ENCODE results near the gene PURA.

PURA gene

DNA sequence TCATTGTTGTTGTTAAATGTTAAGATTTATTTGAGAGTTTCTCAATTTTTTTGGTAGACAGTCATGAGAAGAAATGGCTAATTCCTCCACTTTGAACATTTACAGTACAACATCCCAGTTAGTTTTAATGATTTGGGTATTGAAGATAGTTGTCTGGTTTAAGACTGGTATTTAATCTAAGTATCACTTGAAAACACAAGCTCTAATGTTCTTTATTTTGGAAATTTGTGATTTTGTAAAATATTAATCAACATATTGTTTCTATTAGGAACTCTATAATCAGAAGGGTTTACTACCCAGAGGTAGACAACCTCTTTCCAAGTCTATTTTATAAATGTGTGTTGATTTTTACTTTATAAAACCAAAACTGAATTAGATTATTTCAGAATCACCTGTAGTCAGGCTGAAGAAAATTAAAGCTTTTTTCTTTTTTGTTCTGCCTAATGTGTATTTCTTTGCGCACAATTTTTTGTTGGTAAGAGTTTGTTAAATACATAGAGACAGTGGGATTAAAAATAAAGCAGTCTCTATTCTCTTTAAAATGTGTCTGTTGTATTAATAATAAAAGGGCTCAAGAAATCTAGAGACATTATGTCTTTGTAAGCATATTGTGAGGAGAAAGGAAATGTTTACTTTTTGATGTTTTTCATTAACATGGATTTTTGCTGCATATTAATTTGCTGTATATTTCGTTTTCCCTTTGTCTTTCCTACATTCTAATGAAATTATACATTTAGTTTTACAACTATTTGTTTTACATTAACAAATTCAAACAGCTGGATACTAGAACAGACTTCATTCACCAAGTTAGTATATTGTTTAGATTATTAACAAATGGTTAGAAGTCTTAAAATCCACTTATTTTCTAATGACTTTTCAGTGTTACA, 3.9 kb upstream of the PURA start:
- DNase-seq (ENCODE audit: low read depth, low spot score) = no peak

DNA sequence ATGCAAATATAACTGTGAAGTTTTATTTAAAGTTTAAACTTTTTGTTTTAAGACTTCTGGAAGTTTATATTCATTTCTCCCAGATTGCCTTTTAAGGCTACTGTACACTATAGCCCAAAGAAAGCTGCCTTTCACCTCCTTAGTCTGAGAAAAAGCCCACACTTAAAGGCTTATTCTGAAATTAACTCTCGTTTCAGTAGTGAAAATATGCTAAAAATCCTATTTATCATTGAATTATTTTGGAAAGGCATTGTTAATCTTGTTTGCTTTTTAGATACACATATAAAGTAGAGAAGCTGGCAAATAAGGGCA, 3.3 kb upstream of the PURA start:
- no peak for DNase-seq (ENCODE audit: low read depth, low spot score)

DNA sequence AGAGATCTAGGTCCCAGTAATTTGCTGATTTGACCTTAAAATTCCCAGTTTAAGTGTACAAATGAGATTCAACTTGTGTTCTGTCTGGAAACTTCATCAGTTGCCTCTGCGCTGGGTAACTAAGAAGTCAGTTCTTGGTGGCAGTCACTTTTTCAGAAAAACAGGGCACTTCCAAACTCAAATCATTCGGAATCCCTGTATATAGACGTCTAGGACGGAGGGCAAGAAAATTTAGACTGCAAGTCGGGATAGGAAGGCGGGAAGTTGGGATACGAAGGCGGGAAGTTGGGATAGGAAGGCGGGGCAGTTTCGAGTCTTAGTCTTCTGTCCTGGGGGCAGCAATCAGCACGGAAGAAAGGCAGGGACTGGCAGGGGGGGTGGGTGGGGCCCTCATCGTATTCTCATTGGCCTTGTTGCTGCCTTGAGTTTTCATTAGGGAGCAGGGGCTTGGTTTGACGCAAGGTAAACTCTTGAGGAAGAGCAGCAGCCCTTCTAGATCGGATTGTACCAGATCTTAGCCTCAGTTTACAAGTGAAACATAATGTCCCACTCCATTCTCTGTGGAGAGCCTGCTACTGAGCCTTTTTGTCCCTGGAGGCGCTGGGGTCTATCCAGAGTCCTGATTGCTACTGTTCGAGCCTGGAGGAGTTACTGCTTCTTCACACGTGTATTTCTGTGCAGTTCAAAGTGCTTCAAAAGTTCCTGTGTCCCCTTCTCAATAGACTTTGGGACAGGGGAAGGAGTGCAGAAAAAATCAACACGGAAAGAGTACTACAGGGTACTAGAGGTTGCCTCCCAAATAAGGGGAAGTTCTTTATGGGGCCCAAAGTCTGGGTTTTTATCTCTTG, 2.7 kb upstream of the PURA start:
- DNase-seq (ENCODE audit: low read depth, low spot score) = peak; percentile 75

DNA sequence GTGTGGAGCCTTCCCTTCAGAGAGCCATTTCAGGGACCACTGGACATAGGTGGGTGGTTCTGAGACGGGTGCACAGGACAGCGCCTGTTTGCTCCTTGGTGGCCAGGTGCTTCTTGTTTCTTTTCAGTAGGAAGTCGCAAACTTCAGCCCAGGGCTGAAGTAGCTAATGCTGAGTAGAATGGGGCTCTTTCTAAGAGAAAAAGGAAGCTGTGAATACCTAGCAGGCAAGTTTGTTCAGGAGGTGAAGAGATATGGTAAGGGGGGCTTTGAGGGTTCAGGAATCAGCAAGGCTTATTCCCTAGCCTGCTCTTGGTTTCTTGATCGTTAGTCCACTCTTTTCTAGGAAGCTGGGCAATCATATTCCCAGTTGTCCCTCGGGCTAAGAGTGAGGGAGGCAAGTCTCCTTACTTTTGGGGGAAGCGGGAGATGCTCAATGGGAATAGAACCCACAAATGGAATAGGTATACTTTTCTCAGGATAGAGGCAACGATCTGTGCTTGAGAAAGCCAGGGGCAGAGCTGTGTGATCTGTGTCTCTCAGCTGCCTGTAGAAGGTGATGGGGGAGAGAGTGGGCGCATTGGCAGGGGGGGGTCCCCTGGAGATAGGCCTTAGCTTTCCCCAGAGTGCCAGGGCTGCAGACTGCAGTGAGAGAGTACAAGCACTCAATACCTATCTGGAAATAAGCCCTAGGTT, 1.9 kb upstream of the PURA start:
- DNase-seq (ENCODE audit: low read depth, low spot score) = no peak

DNA sequence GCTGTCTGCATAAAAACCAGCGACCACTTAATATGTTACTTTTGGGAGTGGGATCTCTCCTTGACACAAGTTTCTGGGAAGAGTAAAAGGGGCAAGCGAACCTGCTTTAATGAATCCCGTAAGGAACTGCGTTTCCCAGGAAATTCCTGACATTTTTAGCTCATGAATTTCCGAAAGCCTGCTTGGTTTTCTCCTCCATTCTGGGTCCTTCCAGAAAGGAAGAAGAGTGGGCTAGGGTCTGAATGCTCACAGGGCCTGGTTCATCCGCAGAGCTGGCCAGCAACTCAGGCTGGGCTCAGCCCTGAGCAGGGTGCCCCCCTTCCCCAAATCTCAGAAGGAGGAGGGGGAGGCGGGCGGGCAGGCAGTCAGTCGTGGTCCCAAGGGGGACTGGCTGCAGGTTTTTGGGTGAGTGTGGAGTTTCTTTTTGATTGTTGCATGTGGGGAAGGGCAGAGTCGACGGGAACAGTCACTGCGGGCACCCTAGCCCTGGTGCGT, 1.2 kb upstream of the PURA start:
- DNase-seq (ENCODE audit: low read depth, low spot score) = peak; percentile 35

DNA sequence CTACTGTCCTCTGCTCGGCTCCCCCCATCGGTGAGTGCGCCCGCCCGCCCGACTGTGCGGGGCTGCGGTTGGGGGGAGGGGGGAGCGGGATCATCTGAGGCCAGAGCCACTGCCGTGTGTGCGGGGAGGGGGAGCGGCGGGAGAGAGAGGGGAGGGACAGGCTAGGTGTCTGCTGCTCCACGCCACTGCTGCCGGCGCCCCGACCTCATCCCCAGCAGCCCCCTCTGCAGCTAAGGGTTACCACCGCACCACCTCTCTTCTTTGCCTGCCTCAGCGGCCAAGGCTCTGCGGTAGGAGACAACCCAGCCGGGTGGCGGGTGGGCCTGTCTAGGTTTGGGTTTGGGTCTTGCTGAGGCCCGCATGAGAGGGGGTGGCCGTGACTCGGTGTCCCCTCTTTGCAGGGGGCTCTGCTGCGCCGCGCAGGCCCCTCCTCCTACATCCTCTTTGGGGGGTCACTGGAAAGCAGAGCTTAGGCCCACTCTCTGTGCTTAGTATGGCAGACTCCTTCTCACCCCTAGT, 670 bp upstream of the PURA start:
- peak; percentile 28 for DNase-seq (ENCODE audit: low read depth, low spot score)

DNA sequence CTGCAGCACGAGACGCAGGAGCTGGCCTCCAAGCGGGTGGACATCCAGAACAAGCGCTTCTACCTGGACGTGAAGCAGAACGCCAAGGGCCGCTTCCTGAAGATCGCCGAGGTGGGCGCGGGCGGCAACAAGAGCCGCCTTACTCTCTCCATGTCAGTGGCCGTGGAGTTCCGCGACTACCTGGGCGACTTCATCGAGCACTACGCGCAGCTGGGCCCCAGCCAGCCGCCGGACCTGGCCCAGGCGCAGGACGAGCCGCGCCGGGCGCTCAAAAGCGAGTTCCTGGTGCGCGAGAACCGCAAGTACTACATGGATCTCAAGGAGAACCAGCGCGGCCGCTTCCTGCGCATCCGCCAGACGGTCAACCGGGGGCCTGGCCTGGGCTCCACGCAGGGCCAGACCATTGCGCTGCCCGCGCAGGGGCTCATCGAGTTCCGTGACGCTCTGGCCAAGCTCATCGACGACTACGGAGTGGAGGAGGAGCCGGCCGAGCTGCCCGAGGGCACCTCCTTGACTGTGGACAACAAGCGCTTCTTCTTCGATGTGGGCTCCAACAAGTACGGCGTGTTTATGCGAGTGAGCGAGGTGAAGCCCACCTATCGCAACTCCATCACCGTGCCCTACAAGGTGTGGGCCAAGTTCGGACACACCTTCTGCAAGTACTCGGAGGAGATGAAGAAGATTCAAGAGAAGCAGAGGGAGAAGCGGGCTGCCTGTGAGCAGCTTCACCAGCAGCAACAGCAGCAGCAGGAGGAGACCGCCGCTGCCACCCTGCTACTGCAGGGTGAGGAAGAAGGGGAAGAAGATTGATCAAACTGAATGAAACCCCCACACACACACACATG, 654 bp downstream of the PURA start:
- peak; percentile 78 for DNase-seq (ENCODE audit: low read depth, low spot score)

DNA sequence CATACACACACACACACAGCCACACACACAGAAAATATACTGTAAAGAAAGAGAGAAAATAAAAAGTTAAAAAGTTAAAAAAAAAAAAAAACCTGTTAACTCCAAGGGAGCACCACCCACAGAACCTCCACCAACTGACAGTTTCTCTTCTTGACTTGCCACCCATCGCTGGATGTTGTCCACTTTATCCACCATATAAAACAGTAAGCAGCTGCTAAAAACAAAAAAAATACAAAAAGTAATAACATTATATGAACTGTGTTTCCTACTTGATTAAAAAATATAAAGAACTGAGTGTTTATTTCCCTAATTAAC, 1.2 kb downstream of the PURA start:
- no peak for DNase-seq (ENCODE audit: low read depth, low spot score)

DNA sequence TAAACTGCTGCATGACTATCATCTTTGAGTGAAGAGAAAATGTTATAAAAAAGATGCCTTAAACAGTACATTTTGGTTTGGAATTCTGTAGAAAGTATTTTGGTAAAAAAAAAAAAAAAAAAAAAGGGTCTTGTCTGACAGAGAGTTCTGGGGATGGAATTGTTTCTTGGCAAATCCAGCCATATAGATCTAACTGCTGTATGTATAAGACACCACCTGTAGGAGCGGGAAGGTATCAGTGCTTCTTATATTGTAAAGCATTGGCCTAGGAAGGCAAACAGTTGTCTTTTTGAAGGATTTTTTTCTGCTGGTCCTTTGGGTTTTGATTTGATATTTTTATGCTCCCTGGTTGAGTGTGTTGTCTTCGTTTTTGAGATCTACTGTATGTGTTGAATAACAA, 2.8 kb downstream of the PURA start:
- no peak for DNase-seq (ENCODE audit: low read depth, low spot score)

DNA sequence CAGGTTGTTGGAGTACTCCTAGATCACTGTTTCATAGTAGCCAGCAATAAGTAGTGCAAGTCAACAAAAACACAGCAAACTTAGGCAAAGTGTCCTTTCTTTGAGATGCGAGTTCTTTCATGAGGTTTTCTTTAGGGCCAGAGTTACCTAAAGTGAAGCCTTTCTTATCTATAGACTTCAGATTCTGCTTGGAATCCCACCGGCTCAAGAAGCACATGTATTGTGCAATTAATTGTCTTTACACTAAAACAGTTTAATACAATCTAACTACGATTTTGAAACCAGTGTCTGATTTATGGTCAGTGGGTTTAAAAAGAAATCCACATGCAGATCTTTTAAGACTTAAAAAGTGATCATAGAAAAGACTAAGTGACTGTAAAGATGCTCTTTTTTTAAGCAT, 3.6 kb downstream of the PURA start:
- DNase-seq (ENCODE audit: low read depth, low spot score) = no peak

DNA sequence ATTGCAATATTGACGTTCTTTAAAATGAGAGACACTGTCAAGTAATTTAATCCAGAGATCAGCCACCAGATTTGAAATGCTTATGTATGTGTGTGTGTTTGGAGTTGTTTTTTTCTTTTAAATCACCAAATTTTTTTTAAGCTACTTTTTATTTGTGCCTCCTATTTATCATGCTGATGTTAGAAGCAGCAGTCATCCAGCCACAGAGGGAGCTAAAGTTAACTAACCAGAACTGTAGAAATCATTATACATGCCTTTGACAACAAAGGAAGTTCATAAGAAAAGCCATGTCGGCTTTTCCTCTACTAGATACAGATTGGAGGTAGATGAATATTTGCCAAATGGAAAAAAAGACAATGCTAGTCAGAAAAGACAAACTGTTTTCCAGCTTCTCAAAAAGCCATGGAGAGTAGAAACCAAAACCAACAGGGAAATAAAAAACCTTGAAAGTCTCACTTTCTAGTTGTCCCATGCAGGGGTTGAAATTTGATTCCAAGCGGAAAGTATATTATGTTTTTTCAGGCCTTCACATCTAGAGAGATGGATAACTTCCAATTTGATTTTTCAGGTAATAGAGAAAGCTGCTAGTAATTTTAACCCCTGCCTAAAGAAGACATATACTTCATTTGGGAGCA, 4.5 kb downstream of the PURA start:
- DNase-seq (ENCODE audit: low read depth, low spot score) = no peak

DNA sequence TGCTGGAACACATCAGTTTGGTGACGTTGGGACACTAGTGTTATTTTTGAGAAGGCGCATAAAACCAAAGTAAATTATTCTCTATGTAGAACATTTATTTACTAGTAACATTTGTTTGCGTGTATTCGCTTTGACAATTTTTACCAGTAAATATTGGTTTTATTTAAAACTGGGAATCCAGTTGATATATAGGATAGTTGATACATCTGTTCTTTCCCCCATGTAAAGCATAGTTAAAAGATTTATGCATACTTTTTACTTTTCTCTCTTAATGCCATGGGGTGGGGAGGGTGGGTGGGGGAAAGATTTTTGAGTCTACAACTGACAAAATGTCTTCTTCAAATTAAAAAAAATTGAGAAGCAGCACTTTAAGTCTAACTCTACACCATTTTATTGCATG, 11.7 kb downstream of the PURA start, which contains the start of gene IGIP:
Gene IGIP (plus strand): TSS at position 301 of the 400 bp plus-strand sequence. CDS start 2,540 bp downstream, outside the sequence.
- no peak for DNase-seq (ENCODE audit: low read depth, low spot score)

DNA sequence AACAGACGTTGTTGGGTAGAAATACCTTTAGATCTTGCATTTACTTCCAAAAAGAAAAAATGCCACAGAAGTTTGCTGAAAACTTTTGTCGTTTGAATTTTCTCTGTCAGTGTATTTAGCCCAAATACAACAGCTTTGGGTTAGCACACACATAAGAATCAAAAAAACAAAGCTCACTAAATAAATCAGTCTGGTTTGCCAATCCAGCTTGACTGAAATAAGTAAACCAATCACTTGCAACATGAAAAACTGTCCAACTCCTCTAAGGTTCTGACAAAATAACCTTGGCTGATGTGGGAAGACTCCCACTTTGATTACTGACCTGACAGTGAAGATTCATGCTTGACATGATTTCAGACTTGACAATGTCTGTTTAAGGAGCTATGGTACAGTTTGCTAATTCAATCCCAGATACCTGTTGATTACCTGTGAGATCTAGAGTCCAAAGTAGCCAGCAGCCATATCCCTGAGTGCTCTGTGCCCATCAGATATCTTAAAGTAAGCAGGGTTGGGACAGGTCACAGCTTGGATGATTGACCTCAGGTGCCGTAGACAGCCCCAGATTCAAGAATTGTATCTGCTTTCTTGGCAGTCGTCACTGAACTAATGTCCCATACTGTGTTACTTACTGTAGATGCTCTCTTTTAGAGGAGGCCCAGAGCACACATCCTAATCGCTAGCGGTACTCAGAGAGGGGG, 12.6 kb downstream of the PURA start:
- DNase-seq (ENCODE audit: low read depth, low spot score) = no peak

DNA sequence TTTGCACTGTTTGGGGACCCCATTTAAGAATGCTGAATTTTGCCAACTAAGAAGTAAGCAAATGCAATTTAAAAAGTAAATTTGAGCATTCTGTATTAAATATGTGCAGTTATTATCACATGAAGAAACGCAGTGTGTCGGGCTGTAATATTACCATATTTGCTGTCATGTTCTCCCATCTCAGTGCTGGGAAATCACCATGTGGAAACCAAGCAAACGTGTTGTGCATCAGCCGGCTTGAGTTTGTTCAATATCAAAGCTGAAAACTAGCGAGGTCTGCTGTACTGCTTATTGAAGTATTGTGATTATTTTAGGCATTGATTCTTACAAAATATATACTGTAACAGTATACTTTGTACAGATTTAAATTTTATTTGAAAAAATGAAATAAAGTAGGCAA, 14.5 kb downstream of the PURA start:
- no peak for DNase-seq (ENCODE audit: low read depth, low spot score)

DNA sequence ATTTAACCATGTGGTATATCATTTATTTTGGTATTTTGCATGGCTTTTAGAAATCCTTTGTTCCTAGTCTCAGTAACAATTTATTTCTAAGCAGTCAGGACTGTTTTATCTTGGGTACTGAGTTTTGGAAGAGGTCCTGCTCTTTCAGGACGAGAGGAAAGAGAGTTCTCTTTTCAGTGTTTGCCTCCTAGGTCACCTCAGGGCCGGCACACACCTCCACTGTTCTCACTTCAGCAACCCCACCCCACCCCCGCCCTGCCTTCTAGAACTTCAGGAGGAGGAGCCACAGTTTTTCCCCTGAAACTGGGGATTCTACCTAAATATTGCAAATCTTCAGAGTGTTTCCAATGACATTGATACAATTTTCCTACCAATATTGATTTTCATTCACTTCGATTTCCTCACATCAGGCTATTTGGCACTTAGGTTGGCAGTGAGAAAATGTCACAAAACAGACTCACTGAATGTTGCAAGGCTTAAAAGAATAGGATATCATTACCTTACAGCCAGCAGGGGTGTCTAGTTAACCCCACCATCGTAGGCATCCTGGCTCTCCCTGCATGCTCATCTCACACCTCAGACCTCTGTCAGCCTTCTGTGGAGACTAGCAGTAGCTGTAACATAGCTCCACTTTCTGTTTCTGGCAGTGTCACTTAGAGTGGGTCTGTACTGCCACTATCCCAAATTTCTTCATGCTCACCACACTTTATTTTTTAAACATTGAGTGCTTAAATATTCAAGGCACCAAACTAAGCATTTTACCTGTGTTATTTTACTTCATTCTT, 17.2 kb downstream of the PURA start:
- no peak for DNase-seq (ENCODE audit: low read depth, low spot score)

DNA sequence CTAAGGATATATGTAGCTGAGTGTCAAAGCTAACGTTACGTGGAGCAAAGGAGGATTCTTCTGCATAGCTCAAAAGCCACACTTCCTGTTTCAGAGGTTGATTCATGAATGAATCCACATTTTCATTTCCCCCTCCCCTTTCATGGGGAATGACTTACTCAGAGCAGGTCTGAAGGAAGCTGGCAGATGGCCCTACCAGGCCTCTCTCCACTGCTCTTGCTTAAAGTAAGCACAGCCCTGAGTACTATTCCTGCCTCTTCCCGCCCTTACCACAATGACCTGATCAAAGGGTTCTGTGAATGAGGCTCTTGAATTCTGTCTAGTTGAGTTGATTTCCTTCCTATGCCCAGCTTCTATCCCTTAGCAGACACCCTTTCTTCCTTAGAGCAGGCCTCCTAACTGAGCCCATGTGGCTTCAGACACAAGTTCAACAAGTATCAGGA, 18.1 kb downstream of the PURA start:
- DNase-seq (ENCODE audit: low read depth, low spot score) = no peak

DNA sequence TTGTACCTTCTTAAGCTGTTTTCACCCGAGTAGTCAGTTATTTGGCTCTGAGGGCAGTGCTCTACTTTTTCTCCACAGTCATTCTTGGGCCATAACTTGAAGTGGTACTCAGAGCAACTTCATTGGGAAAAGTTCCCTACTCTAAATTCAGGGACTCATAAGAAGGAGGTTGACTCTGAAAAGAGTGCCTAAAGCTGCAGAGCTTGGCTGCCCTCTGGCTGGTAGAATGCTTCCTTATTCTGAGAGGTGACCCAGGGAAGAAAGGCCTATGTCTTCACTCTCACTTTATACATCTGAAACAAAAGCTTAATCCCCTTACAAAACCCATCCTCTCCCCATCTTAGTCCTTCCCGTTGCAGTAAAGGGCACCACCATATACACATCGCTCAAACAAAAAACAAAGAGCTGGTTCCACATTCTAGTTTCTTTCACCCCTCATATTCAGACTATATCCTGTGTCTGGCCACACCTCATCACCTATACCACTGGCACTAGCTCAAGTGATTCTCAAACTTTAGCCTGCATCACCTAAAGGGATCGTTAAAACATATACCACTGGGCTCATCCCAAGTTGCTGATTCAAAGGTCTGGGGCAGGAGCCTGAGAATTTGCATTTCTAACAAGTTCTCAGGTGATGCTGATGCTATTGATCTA, 19.7 kb downstream of the PURA start:
- DNase-seq (ENCODE audit: low read depth, low spot score) = no peak

DNA sequence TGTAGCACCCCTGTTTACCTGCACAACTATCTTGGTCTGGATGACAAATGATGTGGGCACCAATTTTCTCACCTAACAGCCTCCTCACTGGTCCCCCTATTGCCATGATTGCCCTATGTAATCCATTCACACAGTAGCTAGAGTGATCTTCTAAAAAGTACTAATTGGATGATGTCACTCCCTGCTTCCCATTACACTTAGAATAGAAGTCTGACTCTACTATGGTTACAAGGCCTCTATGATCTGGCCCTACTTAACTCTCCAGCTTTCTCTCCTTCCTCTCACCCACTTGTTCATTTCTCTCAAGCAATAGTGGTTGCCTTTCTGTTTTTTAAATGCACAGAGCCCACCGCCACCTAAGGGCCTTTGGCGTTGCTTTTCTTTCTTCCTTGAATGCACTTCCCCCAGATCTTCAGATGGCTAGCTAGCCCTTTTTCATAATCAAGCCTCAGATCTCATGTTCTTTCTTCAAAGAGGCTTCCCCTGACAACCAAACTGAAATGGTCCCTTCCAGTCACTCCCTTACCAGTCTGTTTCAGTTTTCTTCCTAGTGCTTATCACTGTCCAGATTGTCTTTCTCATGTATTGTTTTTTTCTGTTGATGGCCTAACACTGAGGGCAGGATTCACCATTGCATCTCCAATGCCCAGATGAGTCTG, 20.5 kb downstream of the PURA start:
- no peak for DNase-seq (ENCODE audit: low read depth, low spot score)
